HG03066 (cell line): Measurements from ENCODE around the gene ROR1.

Experiments
- ATAC-seq: cut with Tn5 transposase; IDR thresholded peaks from one replicate; pipeline ENCODE4 v1.9.1; 2021; ENCODE audit warnings: low read depth; ENCODE audit not compliant: unreplicated experiment

The ROR1 gene

GRCh38 chr1:64041371-64042131, 267.7 kb downstream of the ROR1 start:
- no peak for ATAC-seq

- no peak for ATAC-seq
Observed at GRCh38 chr1:64042331-64043100, 268.7 kb downstream of the ROR1 start.

GRCh38 chr1:64043288-64043687, 269.5 kb downstream of the ROR1 start:
- ATAC-seq: no peak

- ATAC-seq: no peak
Observed at GRCh38 chr1:64043976-64044375, 270.2 kb downstream of the ROR1 start.

- ATAC-seq: no peak
Observed at GRCh38 chr1:64046243-64046642, 272.4 kb downstream of the ROR1 start.

- ATAC-seq: no peak
Observed at GRCh38 chr1:64046891-64047290, 273.1 kb downstream of the ROR1 start.

GRCh38 chr1:64047549-64047996, 273.8 kb downstream of the ROR1 start:
- no peak for ATAC-seq

- no peak for ATAC-seq
Observed at GRCh38 chr1:64049900-64050540, 276.2 kb downstream of the ROR1 start.

- ATAC-seq: no peak
Observed at GRCh38 chr1:64050601-64051000, 276.8 kb downstream of the ROR1 start.

- no peak for ATAC-seq
Observed at GRCh38 chr1:64051796-64052195, 278.0 kb downstream of the ROR1 start.

- ATAC-seq: no peak
Observed at GRCh38 chr1:64052777-64053176, 279.0 kb downstream of the ROR1 start.

- ATAC-seq: no peak
Observed at GRCh38 chr1:64055310-64055709, 281.5 kb downstream of the ROR1 start.

GRCh38 chr1:64059556-64059955, 285.7 kb downstream of the ROR1 start:
- no peak for ATAC-seq

GRCh38 chr1:64060611-64061302, 286.9 kb downstream of the ROR1 start:
- no peak for ATAC-seq

GRCh38 chr1:64061430-64062104, 287.8 kb downstream of the ROR1 start:
- ATAC-seq: no peak

- ATAC-seq: no peak
Observed at GRCh38 chr1:64062529-64062928, 288.7 kb downstream of the ROR1 start.

- ATAC-seq: no peak
Observed at GRCh38 chr1:64062941-64063581, 289.2 kb downstream of the ROR1 start.

- ATAC-seq: no peak
Observed at GRCh38 chr1:64065571-64065970, 291.8 kb downstream of the ROR1 start.

- ATAC-seq: no peak
Observed at GRCh38 chr1:64072089-64072793, 298.4 kb downstream of the ROR1 start.
